Muscle of leg (tissue), 11 donors: ENCODE results near the gene FBH1. TPM values are rescaled to one million over a fixed set of nuclear protein-coding genes. Genes with fewer than 3 reads are reported as not detected.
A peak's percentile ranks its signal among the peaks of the same experiment; 100 is the strongest.
"Not testable (repeated sequence)": the region's sequence is repeated elsewhere in the genome, so short reads cannot be mapped to it uniquely, and the experiment has no call there.

Experiments
- DNase-seq: peaks from one replicate; pipeline ENCODE4 v3.0.0; 2013
- H3K27ac ChIP-seq: one replicate; pipeline ENCODE4 v1.5.1; 2013; ENCODE audit warnings: mild to moderate bottlenecking, low read length, control low read depth
- H3K27me3 ChIP-seq: one replicate; pipeline ENCODE4 v1.6.1; 2013; ENCODE audit warnings: low read length; ENCODE audit not compliant: control insufficient read depth, insufficient read depth
- H3K36me3 ChIP-seq: one replicate; pipeline ENCODE4 v1.6.1; 2013; ENCODE audit warnings: low read length; ENCODE audit not compliant: control insufficient read depth, insufficient read depth
- H3K4me1 ChIP-seq: one replicate; pipeline ENCODE4 v1.6.1; 2013; ENCODE audit warnings: low read length; ENCODE audit not compliant: control insufficient read depth, insufficient read depth
- H3K4me3 ChIP-seq: one replicate; pipeline ENCODE4 v1.5.1; 2013; ENCODE audit warnings: low read length, control low read depth
- H3K9me3 ChIP-seq: replicated peaks from 2 replicates; pipeline ENCODE4 v1.6.1; 2013; ENCODE audit warnings: low read depth, low read length; ENCODE audit not compliant: control insufficient read depth
- WGBS: methylation state at CpG from one replicate; pipeline ENCODE4 v1.1.5; 2013; ENCODE audit warnings: missing lambda C conversion rate; ENCODE audit not compliant: insufficient coverage; 5-methylcytosine and 5-hydroxymethylcytosine counted together
- polyA plus RNA-seq, 8 donors: library from polyadenylated mRNA; unstranded; fragments of 120-200 nt; gene quantifications; one replicate each; pipeline versions ENCODE4 v1.2.1 to v1.2.3, GENCODE V29; 2013; ENCODE audit warnings: inconsistent platforms in 1 of 8, low replicate concordance in 1 of 8; ENCODE audit not compliant: insufficient read length in 8 of 8, insufficient read depth in 1 of 8
- total RNA-seq: library from RNA; stranded (reverse); fragments of 120-200 nt; gene quantifications from one replicate; pipeline ENCODE4 v1.2.4, GENCODE V29; 2013

FBH1 gene
- total and polyA plus RNA-seq, 9 donors: 45.8 to 57.7 (median 53.5) TPM

DNA sequence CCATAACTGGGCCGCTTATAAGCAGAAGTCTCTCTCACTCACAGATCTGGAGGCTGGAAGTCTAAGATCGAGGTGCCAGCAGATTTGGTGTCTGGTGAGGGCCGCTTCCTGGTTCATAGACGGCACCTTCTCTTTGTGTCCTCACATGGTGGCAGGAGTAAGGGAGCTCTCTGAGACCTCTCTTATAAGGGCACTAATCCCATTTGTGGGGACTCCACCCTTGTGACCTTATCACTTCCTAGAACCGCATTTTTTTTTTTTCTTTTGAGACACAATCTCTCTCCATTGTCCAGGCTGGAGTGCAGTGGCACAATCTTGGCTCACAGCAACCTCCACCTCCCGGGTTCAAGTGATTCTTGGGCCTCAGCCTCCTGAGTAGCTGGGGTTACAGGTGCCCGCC is 8.1 kb downstream of the FBH1 start:
- no peaks in the 10 kb centered on the region for H3K27me3 ChIP-seq
- H3K36me3 ChIP-seq: peaks cover 44% of the 10 kb centered on the region
- no peaks in the 10 kb centered on the region for H3K4me1 ChIP-seq
- H3K4me3 ChIP-seq: no peak overlapping the region
- H3K27ac ChIP-seq: no peak overlapping the region
- peaks cover 8% of the 10 kb centered on the region for H3K9me3 ChIP-seq
- 100% methylated on average over 2 of the region's 7 CpGs for WGBS
- no peak for DNase-seq

DNA sequence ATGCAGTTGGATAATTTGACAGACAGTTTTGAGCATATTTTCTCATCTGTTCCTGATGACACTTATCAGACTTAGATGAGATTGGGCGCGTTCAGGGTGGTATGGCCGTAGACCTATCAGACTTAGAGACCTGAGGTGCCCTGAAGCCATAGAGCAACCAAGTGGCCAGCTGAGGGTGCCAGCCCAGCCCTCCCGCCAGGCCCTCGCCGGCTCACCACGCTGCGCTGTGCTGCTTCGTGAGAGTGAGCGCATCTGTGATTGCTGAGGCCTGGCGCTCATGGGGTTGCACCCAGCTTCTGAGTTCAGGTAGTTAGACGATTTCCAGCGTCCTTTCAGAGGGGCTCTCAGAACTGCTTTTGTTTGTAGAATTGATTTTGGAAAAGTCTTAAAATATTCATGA is 10.2 kb downstream of the FBH1 start:
- Histone ChIP-seq H3K4me1 (no peaks in the 10 kb centered on the region), H3K4me3 (no peak overlapping the region), H3K36me3 (peaks cover 39% of the 10 kb centered on the region), H3K27me3 (no peaks in the 10 kb centered on the region), H3K27ac (no peak overlapping the region), H3K9me3 (peaks cover 8% of the 10 kb centered on the region)
- DNase-seq: no peak
- WGBS: 97% methylated on average over 13 of the region's 13 CpGs

DNA sequence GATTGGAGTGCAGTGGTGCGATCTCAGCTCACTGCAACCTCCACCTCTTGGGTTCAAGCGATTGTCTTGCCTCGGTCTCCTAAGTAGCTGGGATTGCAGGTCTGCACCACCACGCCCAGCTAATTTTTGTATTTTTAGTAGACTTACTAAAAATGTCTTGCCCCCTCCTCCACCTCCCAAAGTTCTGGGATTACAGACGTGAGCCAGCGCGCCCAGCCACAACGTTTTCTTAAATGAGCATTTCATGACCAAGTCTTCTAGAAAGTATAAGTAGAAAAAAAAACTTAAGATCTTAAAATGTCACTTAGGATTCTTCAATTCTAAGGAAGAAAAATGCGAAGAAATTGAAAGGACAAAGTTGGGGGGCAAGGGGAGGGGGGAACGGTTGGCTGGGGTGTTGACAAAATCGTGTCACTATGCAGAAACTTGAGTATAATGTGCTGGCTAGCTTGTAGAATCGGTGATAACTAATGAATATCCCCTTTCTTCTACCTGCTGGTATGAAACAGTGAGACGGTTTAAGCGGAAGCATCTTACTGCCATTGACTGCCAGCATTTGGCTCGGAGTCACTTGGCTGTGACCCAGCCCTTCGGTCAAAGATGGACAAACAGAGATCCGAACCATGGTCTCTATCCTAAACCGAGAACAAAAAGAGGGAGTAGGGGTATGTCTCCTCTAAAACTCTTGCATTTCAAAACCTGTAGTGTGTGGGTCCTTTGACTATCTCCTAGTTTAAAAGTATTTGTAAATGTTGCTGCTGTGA is 12.7 kb downstream of the FBH1 start:
- H3K9me3 ChIP-seq: peaks cover 5% of the 10 kb centered on the region
- peaks cover 34% of the 10 kb centered on the region for H3K36me3 ChIP-seq
- 90% methylated on average over 8 of the region's 18 CpGs for WGBS
- DNase-seq: no peak
- no peak overlapping the region for H3K4me3 ChIP-seq
- H3K27me3 ChIP-seq: no peaks in the 10 kb centered on the region
- H3K27ac ChIP-seq: no peak overlapping the region
- peaks cover 9% of the 10 kb centered on the region for H3K4me1 ChIP-seq

DNA sequence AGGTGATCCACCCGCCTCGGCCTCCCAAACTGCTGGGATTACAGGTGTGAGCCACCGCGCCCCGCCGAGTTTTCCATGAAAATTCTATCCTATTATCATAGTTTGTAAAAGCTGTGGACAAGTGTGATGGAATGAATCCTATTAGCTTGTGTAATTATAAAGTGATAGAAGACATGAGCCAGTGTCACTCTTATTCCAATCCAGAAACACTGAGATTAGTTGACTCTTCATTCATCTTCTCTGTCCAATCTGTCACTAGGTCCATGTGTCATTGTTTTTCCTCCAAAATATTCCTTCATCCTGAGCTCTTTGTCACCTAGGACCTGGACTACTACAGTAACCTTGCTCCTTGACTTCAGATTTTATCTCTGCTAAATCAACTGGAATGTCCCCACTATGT is 13.5 kb downstream of the FBH1 start:
- no peak overlapping the region for H3K27ac ChIP-seq

DNA sequence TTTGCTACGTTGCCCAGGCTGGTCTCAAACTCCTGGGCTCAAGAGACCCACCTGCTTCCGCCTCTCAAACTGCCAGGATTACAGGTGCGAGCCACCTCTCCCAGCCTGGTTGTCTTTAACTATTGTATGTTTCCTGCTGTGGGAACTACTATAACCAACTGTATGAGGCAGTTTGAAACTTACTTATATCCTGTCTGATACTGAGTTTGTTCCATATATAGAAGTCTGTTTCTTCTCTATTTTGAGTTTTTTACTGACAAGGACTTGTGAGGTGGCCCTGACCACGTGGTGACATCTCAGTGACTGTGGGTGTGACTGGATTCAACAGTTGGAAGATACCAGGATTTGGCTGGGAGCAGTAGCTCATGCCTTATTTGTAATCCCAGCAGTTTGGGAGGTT is 14.2 kb downstream of the FBH1 start:
- Histone ChIP-seq H3K36me3 (peaks cover 30% of the 10 kb centered on the region), H3K9me3 (no peaks in the 10 kb centered on the region), H3K4me1 (peaks cover 9% of the 10 kb centered on the region), H3K27me3 (no peaks in the 10 kb centered on the region), H3K4me3 (no peak overlapping the region), H3K27ac (no peak overlapping the region)
- WGBS: 60% methylated on average over 1 of the region's 4 CpGs
- DNase-seq: peak; percentile 9

More for the DNA sequence above, 13.5 kb downstream of the FBH1 start:
- DNase-seq: no peak
- peaks cover 9% of the 10 kb centered on the region for H3K4me1 ChIP-seq
- H3K4me3 ChIP-seq: no peak overlapping the region
- peaks cover 30% of the 10 kb centered on the region for H3K36me3 ChIP-seq
- no CpG with 5 or more reads among the region's 6 CpGs for WGBS
- H3K9me3 ChIP-seq: no peaks in the 10 kb centered on the region
- no peaks in the 10 kb centered on the region for H3K27me3 ChIP-seq

DNA sequence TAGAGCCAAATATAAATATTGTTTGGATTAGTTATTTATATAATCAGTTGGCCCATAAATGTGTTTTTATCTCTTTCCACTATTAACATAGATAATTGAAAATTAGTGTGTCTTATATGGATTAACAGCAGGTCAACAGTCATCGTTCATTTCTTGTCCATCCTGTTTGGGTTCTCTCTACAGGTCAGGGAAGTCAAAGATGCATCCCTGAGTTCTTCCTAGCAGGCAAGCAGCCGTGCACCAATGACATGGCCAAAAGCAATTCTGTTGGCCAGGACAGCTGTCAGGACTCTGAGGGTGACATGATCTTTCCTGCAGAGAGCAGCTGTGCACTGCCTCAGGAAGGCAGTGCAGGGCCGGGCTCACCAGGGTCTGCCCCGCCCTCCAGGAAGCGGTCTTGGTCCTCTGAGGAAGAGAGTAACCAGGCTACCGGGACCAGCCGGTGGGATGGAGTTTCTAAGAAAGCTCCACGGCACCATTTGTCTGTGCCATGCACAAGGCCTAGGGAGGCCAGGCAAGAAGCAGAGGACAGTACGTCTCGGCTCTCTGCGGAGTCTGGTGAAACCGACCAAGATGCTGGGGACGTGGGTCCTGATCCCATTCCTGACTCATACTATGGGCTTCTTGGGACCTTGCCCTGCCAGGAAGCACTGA is 15.9 kb downstream of the FBH1 start:
- Histone ChIP-seq H3K4me3 (no peak overlapping the region), H3K36me3 (peaks cover 39% of the 10 kb centered on the region), H3K4me1 (peaks cover 16% of the 10 kb centered on the region), H3K9me3 (no peaks in the 10 kb centered on the region), H3K27me3 (no peaks in the 10 kb centered on the region), H3K27ac (peak overlapping the region; percentile 62)
- peak; percentile 71 for DNase-seq
- 85% methylated on average over 13 of the region's 13 CpGs for WGBS

DNA sequence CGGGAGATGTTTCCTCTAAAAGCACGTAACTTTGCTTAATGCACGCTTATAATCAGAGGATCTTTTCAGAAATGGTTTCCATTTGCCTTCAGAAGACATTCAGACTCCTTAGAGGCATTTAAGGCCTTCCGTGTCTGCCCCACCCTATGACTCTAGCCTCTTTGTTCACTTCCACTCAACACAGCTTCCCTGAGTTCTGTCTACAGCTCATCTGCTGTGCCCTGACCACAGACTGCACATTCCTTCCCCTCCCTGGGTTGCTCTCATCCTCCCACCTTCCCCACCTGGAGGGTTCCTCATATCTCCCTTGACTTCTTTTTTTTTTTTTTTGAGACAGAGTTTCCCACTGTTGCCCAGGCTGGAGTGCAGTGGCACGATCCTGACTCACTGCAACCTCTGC is 16.6 kb downstream of the FBH1 start:
- H3K27me3 ChIP-seq: no peaks in the 10 kb centered on the region
- no peak overlapping the region for H3K27ac ChIP-seq
- peaks cover 45% of the 10 kb centered on the region for H3K36me3 ChIP-seq
- H3K4me1 ChIP-seq: peaks cover 20% of the 10 kb centered on the region
- no peak for DNase-seq
- WGBS: 89% methylated on average over 4 of the region's 5 CpGs
- no peaks in the 10 kb centered on the region for H3K9me3 ChIP-seq
- H3K4me3 ChIP-seq: no peak overlapping the region

DNA sequence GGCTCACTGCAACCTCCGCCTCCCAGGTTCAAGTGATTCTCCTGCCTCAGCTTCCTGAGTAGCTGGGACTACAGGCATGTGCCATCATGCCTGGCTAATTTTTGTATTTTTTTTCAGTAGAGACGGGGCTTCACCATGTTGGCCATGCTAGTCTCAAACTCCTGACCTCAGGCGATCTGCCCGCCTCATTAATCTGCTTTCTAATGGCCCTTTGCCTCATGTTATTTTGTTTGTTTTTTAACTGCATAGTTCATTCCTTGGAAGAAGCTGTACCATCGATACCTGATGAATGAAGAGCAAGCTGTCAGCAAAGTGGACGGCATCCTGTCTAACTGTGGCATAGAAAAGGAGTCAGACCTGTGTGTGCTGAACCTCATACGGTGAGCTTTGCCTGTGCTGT is 18.6 kb downstream of the FBH1 start:
- peaks cover 20% of the 10 kb centered on the region for H3K4me1 ChIP-seq
- H3K4me3 ChIP-seq, H3K9me3 ChIP-seq, H3K27me3 ChIP-seq, H3K27ac ChIP-seq, DNase-seq: not testable (repeated sequence)
- peaks cover 62% of the 10 kb centered on the region for H3K36me3 ChIP-seq
- 93% methylated on average over 5 of the region's 7 CpGs for WGBS

DNA sequence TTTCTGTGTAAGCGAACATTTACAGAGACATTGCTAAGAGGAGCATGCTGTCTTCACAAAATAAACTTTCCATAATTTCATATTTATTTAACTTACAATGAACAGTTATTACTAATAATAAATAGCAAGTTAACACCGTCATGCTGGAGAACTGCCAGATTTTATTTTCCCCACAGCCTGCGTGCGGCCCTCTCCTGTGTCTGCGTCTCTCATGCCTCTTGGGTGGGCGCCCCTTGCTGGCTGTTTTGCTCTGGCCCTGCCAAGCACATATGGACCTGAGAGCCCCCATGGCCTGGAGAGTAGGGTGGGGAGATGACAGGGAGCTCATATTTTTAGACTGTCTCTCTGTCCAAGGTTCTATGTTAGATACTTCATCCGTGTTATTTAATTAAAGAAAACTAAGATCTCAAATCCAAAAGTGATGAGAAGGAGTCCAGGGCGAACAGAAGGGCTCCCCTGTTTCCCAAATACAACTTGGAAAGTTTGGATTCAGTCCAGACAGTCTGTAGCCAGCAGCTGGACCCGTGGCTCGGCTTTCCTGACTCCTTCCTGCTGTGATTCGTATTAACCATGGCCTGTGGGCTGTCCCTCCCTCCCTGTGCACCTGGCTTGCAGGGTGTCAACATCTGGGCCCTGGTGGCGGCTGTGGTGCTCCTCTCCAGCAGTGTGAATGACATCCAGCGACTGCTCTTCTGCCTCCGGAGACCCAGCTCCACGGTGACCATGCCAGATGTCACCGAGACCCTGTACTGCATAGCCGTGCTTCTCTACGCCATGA is 20.5 kb downstream of the FBH1 start:
- DNase-seq: peak; percentile 54
- WGBS: 61% methylated on average over 11 of the region's 18 CpGs
- no peaks in the 10 kb centered on the region for H3K9me3 ChIP-seq
- H3K4me1 ChIP-seq: peaks cover 18% of the 10 kb centered on the region
- H3K27ac ChIP-seq: peak overlapping the region; percentile 33
- no peak overlapping the region for H3K4me3 ChIP-seq
- peaks cover 74% of the 10 kb centered on the region for H3K36me3 ChIP-seq
- no peaks in the 10 kb centered on the region for H3K27me3 ChIP-seq

DNA sequence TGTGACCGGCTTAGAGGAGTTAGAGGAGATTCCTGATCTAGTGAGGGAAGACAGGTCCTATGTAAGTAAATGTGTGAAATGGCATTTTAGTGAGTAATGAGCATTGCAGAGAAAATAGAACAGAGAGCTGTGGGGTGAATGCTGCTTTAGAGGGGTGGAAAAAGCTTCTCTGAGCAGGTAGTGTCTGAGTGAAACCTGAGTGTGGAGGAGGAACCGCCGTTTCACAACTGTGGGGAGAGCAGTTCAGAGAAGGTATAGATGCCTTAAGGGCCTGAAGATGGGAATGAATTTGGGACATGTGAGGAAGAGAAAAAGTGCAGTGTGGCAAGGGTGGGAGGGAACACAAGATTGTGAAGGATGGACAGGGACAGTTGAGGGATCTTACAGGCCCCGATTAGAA is 21.6 kb downstream of the FBH1 start:
- DNase-seq: no peak
- H3K36me3 ChIP-seq: peaks cover 79% of the 10 kb centered on the region
- no peaks in the 10 kb centered on the region for H3K27me3 ChIP-seq
- peaks cover 11% of the 10 kb centered on the region for H3K4me1 ChIP-seq
- no peak overlapping the region for H3K4me3 ChIP-seq
- H3K9me3 ChIP-seq: no peaks in the 10 kb centered on the region
- H3K27ac ChIP-seq: no peak overlapping the region
- 88% methylated on average over 4 of the region's 4 CpGs for WGBS
